ENCODE measurements around the gene WNK1. TPM values are rescaled to one million over a fixed set of nuclear protein-coding genes. Genes with fewer than 3 reads are reported as not detected.

The WNK1 gene
- total and polyA plus RNA-seq, 2 donors from 2014 or later: 40.2 to 173 TPM

DNA sequence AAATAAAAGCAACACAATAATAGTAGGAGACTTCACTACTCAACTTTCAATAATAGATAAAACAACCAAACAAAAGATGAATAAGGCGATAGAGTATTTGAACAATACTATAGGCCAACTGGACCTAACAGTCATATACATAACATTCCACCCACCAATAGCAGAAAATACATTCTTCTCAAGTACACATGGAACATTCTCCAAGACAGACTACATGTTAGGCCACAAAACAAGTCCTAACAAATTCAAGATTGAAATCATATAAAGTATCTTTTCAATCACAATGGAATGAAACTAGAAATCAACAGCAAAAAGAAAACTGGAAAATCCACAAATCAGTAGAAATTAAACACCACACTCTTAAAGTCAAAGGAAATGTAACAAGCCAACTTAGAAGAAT, 168.3 kb downstream of the WNK1 start:
- TF ChIP-seq CTCF (IDR thresholded peaks at IDR 0.05; ENCODE audit: borderline replicate concordance, extremely low read depth, insufficient read depth): no peak

GRCh38 chr12:922285-922684, 169.9 kb downstream of the WNK1 start:
- Histone ChIP-seq H3K9ac (ENCODE audit: low read length in 3 of 3) (no peak overlapping the region), H3K36me3 (ENCODE audit: control insufficient read depth in 2 of 3, insufficient read depth in 3 of 3, low read length in 3 of 3) (peaks cover 5 to 17% (median 13%) of the 10 kb centered on the region in 3 donors), H3K4me1 (ENCODE audit: control insufficient read depth in 2 of 3, insufficient read depth in 2 of 3, low read depth in 1 of 3, low read length in 3 of 3) (no peaks in the 10 kb centered on the region), H3K27me3 (ENCODE audit: control insufficient read depth, insufficient read depth, low read length) (no peaks in the 10 kb centered on the region), H3K4me3 (ENCODE audit: low read length in 3 of 3) (no peak overlapping the region), H3K9me3 (ENCODE audit: control insufficient read depth in 2 of 3, insufficient read depth in 1 of 3, low read length in 3 of 3) (no peaks in the 10 kb centered on the region), H3K27ac (ENCODE audit: low read depth in 2 of 2, low read length in 2 of 2) (no peak overlapping the region)
- FAIRE-seq (no peak), DNase-seq (no peak)
- no peak for TF ChIP-seq CTCF (IDR thresholded peaks at IDR 0.05; ENCODE audit: borderline replicate concordance, extremely low read depth, insufficient read depth)
- intact Hi-C loops (cut with DNase I): no loop called here

More for the DNA sequence above, 168.3 kb downstream of the WNK1 start:
- FAIRE-seq (no peak), DNase-seq (no peak)
- Histone ChIP-seq H3K4me3 (ENCODE audit: low read length in 3 of 3) (no peak overlapping the region), H3K36me3 (ENCODE audit: control insufficient read depth in 2 of 3, insufficient read depth in 3 of 3, low read length in 3 of 3) (peaks cover 5 to 15% (median 11%) of the 10 kb centered on the region in 3 donors), H3K27me3 (ENCODE audit: control insufficient read depth, insufficient read depth, low read length) (no peaks in the 10 kb centered on the region), H3K9ac (ENCODE audit: low read length in 3 of 3) (no peak overlapping the region), H3K4me1 (ENCODE audit: control insufficient read depth in 2 of 3, insufficient read depth in 2 of 3, low read depth in 1 of 3, low read length in 3 of 3) (no peaks in the 10 kb centered on the region), H3K27ac (ENCODE audit: low read depth in 2 of 2, low read length in 2 of 2) (no peak overlapping the region), H3K9me3 (ENCODE audit: control insufficient read depth in 2 of 3, insufficient read depth in 1 of 3, low read length in 3 of 3) (no peaks in the 10 kb centered on the region)
- intact Hi-C loops (cut with DNase I): no loop called here

- DNase-seq (no peak), FAIRE-seq (no peak)
- Histone ChIP-seq H3K36me3 (ENCODE audit: control insufficient read depth in 2 of 3, insufficient read depth in 3 of 3, low read length in 3 of 3) (peaks cover 7 to 39% (median 23%) of the 10 kb centered on the region in 3 donors), H3K9me3 (ENCODE audit: control insufficient read depth in 2 of 3, insufficient read depth in 1 of 3, low read length in 3 of 3) (no peaks in the 10 kb centered on the region), H3K4me3 (ENCODE audit: low read length in 3 of 3) (no peak overlapping the region), H3K27me3 (ENCODE audit: control insufficient read depth, insufficient read depth, low read length) (no peaks in the 10 kb centered on the region), H3K4me1 (ENCODE audit: control insufficient read depth in 2 of 3, insufficient read depth in 2 of 3, low read depth in 1 of 3, low read length in 3 of 3) (no peaks in the 10 kb centered on the region), H3K9ac (ENCODE audit: low read length in 3 of 3) (no peak overlapping the region), H3K27ac (ENCODE audit: low read depth in 2 of 2, low read length in 2 of 2) (no peak overlapping the region)
- no peak for TF ChIP-seq CTCF (IDR thresholded peaks at IDR 0.05; ENCODE audit: borderline replicate concordance, extremely low read depth, insufficient read depth)
- intact Hi-C loops (cut with DNase I): no loop called here
Measured at GRCh38 chr12:926641-927040, 174.3 kb downstream of the WNK1 start.

- H3K27me3 ChIP-seq (ENCODE audit: control insufficient read depth, insufficient read depth, low read length): no peaks in the 10 kb centered on the region
- DNase-seq: no peak
- no peaks in the 10 kb centered on the region for H3K9me3 ChIP-seq (ENCODE audit: control insufficient read depth in 2 of 3, insufficient read depth in 1 of 3, low read length in 3 of 3)
- TF ChIP-seq CTCF (IDR thresholded peaks at IDR 0.05; ENCODE audit: borderline replicate concordance, extremely low read depth, insufficient read depth): no peak
- H3K36me3 ChIP-seq (ENCODE audit: control insufficient read depth in 2 of 3, insufficient read depth in 3 of 3, low read length in 3 of 3): peaks cover 7 to 34% (median 18%) of the 10 kb centered on the region in 3 donors
- intact Hi-C loops (cut with DNase I): no loop called here
- no peak for FAIRE-seq
- no peak overlapping the region for H3K27ac ChIP-seq (ENCODE audit: low read depth in 2 of 2, low read length in 2 of 2)
- H3K4me1 ChIP-seq (ENCODE audit: control insufficient read depth in 2 of 3, insufficient read depth in 2 of 3, low read depth in 1 of 3, low read length in 3 of 3): no peaks in the 10 kb centered on the region
- H3K9ac ChIP-seq (ENCODE audit: low read length in 3 of 3): no peak overlapping the region
- H3K4me3 ChIP-seq (ENCODE audit: low read length in 3 of 3): no peak overlapping the region
Measured at GRCh38 chr12:931060-931459, 178.7 kb downstream of the WNK1 start.
